HG03558 (cell line): ENCODE data around the gene RRP12.

Experiments used
- ATAC-seq: cut with Tn5 transposase; IDR thresholded peaks from one replicate; pipeline ENCODE4 v1.9.1; 2021; ENCODE audit warnings: moderate number of reproducible peaks; ENCODE audit not compliant: unreplicated experiment; ENCODE audit errors: extremely low read depth

RRP12 gene

GRCh38 chr10:97319671-97320479 lies 81.3 kb downstream of the RRP12 start:
- ATAC-seq = no peak

GRCh38 chr10:97318772-97319651 lies 82.1 kb downstream of the RRP12 start, which contains the start of gene FRAT1:
FRAT1 (plus strand) TSS chr10:97319271; CDS start chr10:97319454, 183 bp downstream.
- no peak for ATAC-seq

GRCh38 chr10:97314671-97315070 lies 86.5 kb downstream of the RRP12 start:
- ATAC-seq = no peak

- ATAC-seq = no peak
Measured at GRCh38 chr10:97312897-97313296, 88.2 kb downstream of the RRP12 start.

GRCh38 chr10:97311111-97311626 lies 90.0 kb downstream of the RRP12 start:
- no peak for ATAC-seq

- ATAC-seq = no peak
Measured at GRCh38 chr10:97307866-97308780, 93.0 kb downstream of the RRP12 start.

GRCh38 chr10:97307441-97307840 lies 93.7 kb downstream of the RRP12 start:
- ATAC-seq = no peak
